CD4-positive, alpha-beta T cell (primary cell): ENCODE data around the gene CFAP57. TPM values are rescaled to one million over a fixed set of nuclear protein-coding genes. Genes with fewer than 3 reads are reported as not detected.
A peak's percentile ranks its signal among the peaks of the same experiment; 100 is the strongest.

Source experiments
- ATAC-seq: fragments of 200-7000 bp; cut with Tn5 transposase; one replicate; pipeline ENCODE4 v1.10.0; 2022; ENCODE audit warnings: mild to moderate bottlenecking; ENCODE audit not compliant: poor library complexity
- CTCF ChIA-PET: fragments of 350-600 bp; sonication (Branson Sonifier 250); formaldehyde crosslinking; loops from one replicate; lab custom pipeline; 2021; ENCODE audit warnings: antibody characterized with exemption, inconsistent platforms; lab: Charles Lee
- POLR2A ChIA-PET: fragments of 350-600 bp; sonication (Branson Sonifier 250); formaldehyde crosslinking; loops from one replicate; lab custom pipeline; 2021; ENCODE audit warnings: antibody characterized with exemption, inconsistent platforms; lab: Charles Lee
- DNase-seq, 14 experiments: peaks; one replicate each; pipeline ENCODE4 v3.0.0-alpha.2; 2013 to 2020; ENCODE audit warnings: mixed read lengths in 2 of 14
- H3K27ac ChIP-seq, 2 donors: one replicate each; pipeline versions ENCODE4 v1.5.1 to v1.7.0; 2013; ENCODE audit warnings: low read length in 2 of 2, low read depth in 1 of 2, mild to moderate bottlenecking in 1 of 2
- H3K27me3 ChIP-seq, 2 experiments: 1 replicate in 1 of 2; 2 replicates in 1 of 2; pipeline versions ENCODE4 v1.6.1 to v1.7.0; 2013; ENCODE audit warnings: low read length in 2 of 2, control low read depth in 1 of 2, mild to moderate bottlenecking in 1 of 2, moderate library complexity in 1 of 2; ENCODE audit not compliant: insufficient read depth in 2 of 2, control insufficient read depth in 1 of 2
- H3K36me3 ChIP-seq: one replicate; pipeline ENCODE4 v1.6.1; 2013; ENCODE audit warnings: low read length, control low read depth; ENCODE audit not compliant: insufficient read depth
- H3K4me1 ChIP-seq: one replicate; pipeline ENCODE4 v1.6.1; 2013; ENCODE audit warnings: low read length, control low read depth; ENCODE audit not compliant: insufficient read depth
- H3K4me3 ChIP-seq: one replicate; pipeline ENCODE4 v1.5.1; 2013; ENCODE audit warnings: mild to moderate bottlenecking, low read length, moderate library complexity
- H3K9me3 ChIP-seq, 2 experiments: 1 replicate in 1 of 2; 2 replicates in 1 of 2; pipeline versions ENCODE4 v1.6.1 to v1.7.0; 2013; ENCODE audit warnings: low read length in 2 of 2, mild to moderate bottlenecking in 2 of 2, control low read depth in 1 of 2, moderate library complexity in 1 of 2; ENCODE audit not compliant: control insufficient read depth in 1 of 2, insufficient read depth in 1 of 2
- H3K27ac Mint-ChIP-seq: one replicate; pipeline ENCODE4 v1.8.0; 2020; ENCODE audit warnings: mixed read lengths
- H3K27me3 Mint-ChIP-seq: one replicate; pipeline ENCODE4 v1.8.0; 2021; ENCODE audit warnings: mixed read lengths
- H3K36me3 Mint-ChIP-seq: one replicate; pipeline ENCODE4 v1.8.0; 2021; ENCODE audit warnings: low read depth, mixed read lengths
- H3K4me1 Mint-ChIP-seq: one replicate; pipeline ENCODE4 v1.8.0; 2021; ENCODE audit warnings: low read depth, mixed read lengths
- H3K4me3 Mint-ChIP-seq: one replicate; pipeline ENCODE4 v1.8.0; 2020; ENCODE audit warnings: mild to moderate bottlenecking, mixed read lengths
- H3K9me3 Mint-ChIP-seq: one replicate; pipeline ENCODE4 v1.8.0; 2020; ENCODE audit warnings: mixed read lengths
- CTCF ChIP-seq: fragments of 200-600 bp; IDR thresholded peaks from one replicate; pipeline ENCODE4 v1.8.0; 2022; ENCODE audit warnings: antibody characterized with exemption, mild to moderate bottlenecking
- intact Hi-C, 2 experiments: fragments of 100-400 bp; cut with DNase I in 1 of 2; cut with micrococcal nuclease in 1 of 2; formaldehyde crosslinking; loops; one replicate each; pipeline versions ENCODE4 v1.15.1 to v1.9.0; 2023 to 2025; cut with DNase I, micrococcal nuclease
- total RNA-seq, 174 experiments: library from RNA in 2 of 174; stranded (reverse) in 2 of 174; gene quantifications; one replicate each; pipeline ENCODE4 v1.2.3 and lab custom pipeline; 2021 to 2026

Gene CFAP57
- total RNA-seq, 2 experiments from 2014 or later, result not detected

DNA sequence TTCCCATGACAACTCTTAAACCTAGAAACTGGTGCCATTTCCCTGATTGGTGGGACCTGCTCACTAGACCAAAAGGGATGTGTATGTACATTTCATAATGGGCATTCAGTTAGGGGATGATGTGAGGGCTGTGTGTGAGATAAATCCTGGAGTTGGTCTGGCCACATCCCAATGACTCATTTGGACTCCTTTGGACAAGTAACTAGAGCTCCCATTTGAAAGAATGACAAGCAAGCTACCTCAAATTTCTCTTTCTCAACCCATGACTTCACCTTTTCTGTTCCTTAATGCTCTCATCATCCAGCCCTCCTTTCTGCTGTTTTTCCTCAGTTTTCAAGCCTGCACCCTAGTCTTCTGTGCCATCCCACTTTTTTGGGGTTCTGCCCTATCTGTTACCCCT lies 27.9 kb upstream of the CFAP57 start:
- ATAC-seq (no peak), DNase-seq (no peak)
- peaks cover 8% of the 10 kb centered on the region for H3K4me1 ChIP-seq
- Mint-ChIP-seq H3K4me3 (no peak overlapping the region), H3K27ac (no peak overlapping the region), H3K4me1 (peaks cover 10% of the 10 kb centered on the region), H3K36me3 (no peaks in the 10 kb centered on the region), H3K27me3 (peaks cover 79% of the 10 kb centered on the region), H3K9me3 (no peaks in the 10 kb centered on the region)
- H3K27me3 ChIP-seq, result peaks cover 42 to 59% of the 10 kb centered on the region in 2 experiments
- H3K9me3 ChIP-seq, result peaks cover 0 to 4% of the 10 kb centered on the region in 2 experiments
- H3K36me3 ChIP-seq, result no peaks in the 10 kb centered on the region
- intact Hi-C loops, result no loop called here
- no peak for TF ChIP-seq CTCF
- ChIA-PET POLR2A (no interaction called here), CTCF (no interaction called here)
- no peak overlapping the region for H3K4me3 ChIP-seq
- no peak overlapping the region for H3K27ac ChIP-seq

DNA sequence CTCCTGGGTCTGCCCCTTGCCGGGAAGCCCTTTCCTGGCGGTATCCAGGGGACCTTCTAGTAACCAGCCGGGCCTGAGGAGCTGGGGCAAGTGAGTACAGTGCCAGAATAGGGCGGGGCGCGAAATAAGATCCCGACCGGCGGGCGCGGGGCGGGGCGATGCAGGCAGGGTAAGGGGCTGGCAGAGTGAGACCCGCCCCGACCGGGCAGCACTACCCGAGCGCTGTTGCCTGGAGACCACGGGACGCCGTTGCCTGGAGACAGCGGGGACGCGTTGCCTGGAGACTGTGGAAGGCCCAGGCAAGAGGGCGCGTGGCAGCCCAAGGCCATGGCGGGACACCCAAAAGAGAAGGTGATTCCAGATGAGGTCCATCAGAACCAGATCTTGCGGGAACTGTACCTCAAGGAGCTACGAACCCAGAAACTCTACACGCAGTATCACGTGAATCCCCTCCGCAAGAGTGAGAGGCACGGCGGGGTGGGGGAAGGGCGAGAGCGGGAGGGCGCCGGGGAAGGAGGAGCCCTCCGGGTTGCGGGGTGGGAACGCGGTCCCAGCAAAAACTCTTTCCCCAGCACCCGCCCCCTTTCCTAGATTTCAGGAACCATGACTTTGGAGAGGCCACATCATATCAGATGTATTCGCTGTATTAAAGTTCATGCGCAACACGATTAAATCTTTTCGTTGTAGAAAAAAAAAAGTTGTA lies 24.4 kb upstream of the CFAP57 start:
- Mint-ChIP-seq H3K9me3 (no peaks in the 10 kb centered on the region), H3K36me3 (no peaks in the 10 kb centered on the region), H3K27me3 (peaks cover 90% of the 10 kb centered on the region), H3K27ac (no peak overlapping the region), H3K4me1 (peaks cover 10% of the 10 kb centered on the region), H3K4me3 (no peak overlapping the region)
- H3K27me3 ChIP-seq, result peaks cover 65 to 70% of the 10 kb centered on the region in 2 experiments
- no peak for TF ChIP-seq CTCF
- ATAC-seq (peak; percentile 39), DNase-seq (peak in 8 of 14 experiments; percentile 3 to 42 (median 24))
- ChIA-PET CTCF (no interaction called here), POLR2A (no interaction called here)
- intact Hi-C loops, result no loop called here
- H3K9me3 ChIP-seq, result no peaks in the 10 kb centered on the region
- H3K4me3 ChIP-seq, result peak overlapping the region; percentile 7
- no peaks in the 10 kb centered on the region for H3K36me3 ChIP-seq
- H3K27ac ChIP-seq, result no peak overlapping the region
- H3K4me1 ChIP-seq, result peaks cover 8% of the 10 kb centered on the region

- Histone ChIP-seq H3K4me1 (peaks cover 8% of the 10 kb centered on the region), H3K27ac (no peak overlapping the region), H3K36me3 (no peaks in the 10 kb centered on the region), H3K27me3 (peaks cover 50 to 54% of the 10 kb centered on the region in 2 experiments), H3K9me3 (no peaks in the 10 kb centered on the region), H3K4me3 (no peak overlapping the region)
- peaks cover 10% of the 10 kb centered on the region for H3K4me1 Mint-ChIP-seq
- no peak for TF ChIP-seq CTCF
- no peaks in the 10 kb centered on the region for H3K9me3 Mint-ChIP-seq
- no peaks in the 10 kb centered on the region for H3K36me3 Mint-ChIP-seq
- DNase-seq (no peak), ATAC-seq (no peak)
- H3K27ac Mint-ChIP-seq, result no peak overlapping the region
- no peak overlapping the region for H3K4me3 Mint-ChIP-seq
- CTCF ChIA-PET, result no interaction called here
- POLR2A ChIA-PET, result no interaction called here
- H3K27me3 Mint-ChIP-seq, result peaks cover 69% of the 10 kb centered on the region
- intact Hi-C loops, result no loop called here
Measured at GRCh38 chr1:43149889-43150288, 22.2 kb upstream of the CFAP57 start.
